Activated CD4-positive, alpha-beta T cell treated with anti-CD3 and anti-CD28 coated beads for 36 hours (primary cell): ENCODE measurements around the gene KCNJ1. TPM values are rescaled to one million over a fixed set of nuclear protein-coding genes. Genes with fewer than 3 reads are reported as not detected.

Source experiments
- ATAC-seq: fragments of 200-7000 bp; cut with Tn5 transposase; one replicate; pipeline ENCODE4 v1.10.0; 2021; ENCODE audit warnings: mild to moderate bottlenecking, moderate library complexity
- CTCF ChIA-PET: fragments of 350-600 bp; sonication (Branson Sonifier 250); formaldehyde crosslinking; loops from one replicate; lab custom pipeline; 2021; ENCODE audit warnings: antibody characterized with exemption; lab: Charles Lee
- POLR2A ChIA-PET: fragments of 350-600 bp; sonication (Branson Sonifier 250); formaldehyde crosslinking; loops from one replicate; lab custom pipeline; 2021; ENCODE audit warnings: antibody characterized with exemption, inconsistent platforms; lab: Charles Lee
- DNase-seq: peaks from one replicate; pipeline ENCODE4 v3.0.0-alpha.2; 2020
- H3K27ac Mint-ChIP-seq: one replicate; pipeline ENCODE4 v1.8.0; 2021; ENCODE audit warnings: mixed read lengths
- H3K27me3 Mint-ChIP-seq: one replicate; pipeline ENCODE4 v1.8.0; 2021; ENCODE audit warnings: mixed read lengths
- H3K36me3 Mint-ChIP-seq: one replicate; pipeline ENCODE4 v1.8.0; 2021; ENCODE audit warnings: low read depth, mixed read lengths
- H3K4me1 Mint-ChIP-seq: one replicate; pipeline ENCODE4 v1.8.0; 2021; ENCODE audit warnings: mixed read lengths
- H3K4me3 Mint-ChIP-seq: one replicate; pipeline ENCODE4 v1.8.0; 2021; ENCODE audit warnings: mild to moderate bottlenecking, moderate library complexity, mixed read lengths
- H3K9me3 Mint-ChIP-seq: one replicate; pipeline ENCODE4 v1.8.0; 2021; ENCODE audit warnings: low read depth, mixed read lengths
- intact Hi-C, 2 experiments: fragments of 100-400 bp; cut with DNase I in 1 of 2; cut with micrococcal nuclease in 1 of 2; formaldehyde crosslinking; loops; one replicate each; pipeline versions ENCODE4 v1.14.2 to v1.15.1; 2022 to 2024; cut with DNase I, micrococcal nuclease
- total RNA-seq, 2 experiments: library from RNA; stranded (reverse); gene quantifications; one replicate each; pipeline ENCODE4 v1.2.3, GENCODE V29; 2021

The KCNJ1 gene
- total RNA-seq, 2 experiments from 2014 or later, result not detected

- H3K9me3 Mint-ChIP-seq, result no peaks in the 10 kb centered on the region
- no peak for ATAC-seq
- no peak for DNase-seq
- H3K36me3 Mint-ChIP-seq, result no peaks in the 10 kb centered on the region
- peaks cover 29% of the 10 kb centered on the region for H3K27me3 Mint-ChIP-seq
- H3K4me1 Mint-ChIP-seq, result no peaks in the 10 kb centered on the region
- no peak overlapping the region for H3K4me3 Mint-ChIP-seq
- H3K27ac Mint-ChIP-seq, result no peak overlapping the region
- ChIA-PET CTCF (interaction anchor here (0.7 to 2.9 kb wide), 6 partner anchors 8 to 76 kb away, joined by 3 to 21 read pairs (median 6); no protein-coding TSS in a partner anchor), POLR2A (no interaction called here)
- intact Hi-C loops, result loop anchor here in 1 of 2 experiments (5.0 kb wide), 1 partner anchor 871 kb away; no protein-coding TSS in a partner anchor
These were observed 14.1 kb upstream of the KCNJ1 start for GRCh38 chr11:128881221-128881620.

GRCh38 chr11:128879817-128880216 lies 12.7 kb upstream of the KCNJ1 start:
- DNase-seq (no peak), ATAC-seq (no peak)
- Mint-ChIP-seq H3K4me3 (no peak overlapping the region), H3K9me3 (no peaks in the 10 kb centered on the region), H3K27ac (no peak overlapping the region), H3K4me1 (no peaks in the 10 kb centered on the region), H3K36me3 (no peaks in the 10 kb centered on the region), H3K27me3 (peaks cover 23% of the 10 kb centered on the region)
- ChIA-PET CTCF (interaction anchor here (0.6 to 2.9 kb wide), 2 partner anchors 77 to 546 kb away, joined by 3 to 21 read pairs; no protein-coding TSS in a partner anchor), POLR2A (no interaction called here)
- intact Hi-C loops, result loop anchor here in 1 of 2 experiments (5.0 kb wide), 1 partner anchor 872 kb away; no protein-coding TSS in a partner anchor

- ChIA-PET POLR2A (no interaction called here), CTCF (interaction anchor here (0.6 kb wide), 1 partner anchor 21 kb away, joined by 3 read pairs; no protein-coding TSS in a partner anchor)
- DNase-seq (no peak), ATAC-seq (no peak)
- peaks cover 16% of the 10 kb centered on the region for H3K27me3 Mint-ChIP-seq
- intact Hi-C loops, result no loop called here
- no peak overlapping the region for H3K4me3 Mint-ChIP-seq
- no peaks in the 10 kb centered on the region for H3K36me3 Mint-ChIP-seq
- H3K9me3 Mint-ChIP-seq, result no peaks in the 10 kb centered on the region
- no peak overlapping the region for H3K27ac Mint-ChIP-seq
- H3K4me1 Mint-ChIP-seq, result no peaks in the 10 kb centered on the region
These were observed 11.4 kb upstream of the KCNJ1 start for GRCh38 chr11:128878455-128878854.

- no peak overlapping the region for H3K4me3 Mint-ChIP-seq
- peaks cover 9% of the 10 kb centered on the region for H3K27me3 Mint-ChIP-seq
- intact Hi-C loops, result no loop called here
- ATAC-seq, result no peak
- ChIA-PET POLR2A (no interaction called here), CTCF (no interaction called here)
- DNase-seq, result no peak
- no peaks in the 10 kb centered on the region for H3K9me3 Mint-ChIP-seq
- H3K36me3 Mint-ChIP-seq, result no peaks in the 10 kb centered on the region
- no peaks in the 10 kb centered on the region for H3K4me1 Mint-ChIP-seq
- no peak overlapping the region for H3K27ac Mint-ChIP-seq
These were observed 10.6 kb upstream of the KCNJ1 start for GRCh38 chr11:128877726-128878125.

GRCh38 chr11:128876133-128876650 lies 9.1 kb upstream of the KCNJ1 start:
- Mint-ChIP-seq H3K4me1 (no peaks in the 10 kb centered on the region), H3K27me3 (peaks cover under 1% of the 10 kb centered on the region), H3K4me3 (no peak overlapping the region), H3K27ac (no peak overlapping the region), H3K36me3 (no peaks in the 10 kb centered on the region), H3K9me3 (no peaks in the 10 kb centered on the region)
- DNase-seq, result no peak
- intact Hi-C loops, result no loop called here
- CTCF ChIA-PET, result interaction anchor here (2.5 kb wide), 1 partner anchor 9 kb away, joined by 19 read pairs; no protein-coding TSS in a partner anchor
- POLR2A ChIA-PET, result no interaction called here
- ATAC-seq, result no peak

- ChIA-PET POLR2A (no interaction called here), CTCF (interaction anchor here (1.0 to 2.5 kb wide), 4 partner anchors 11 to 420 kb away, joined by 3 to 19 read pairs (median 6); no protein-coding TSS in a partner anchor)
- DNase-seq (no peak), ATAC-seq (no peak)
- intact Hi-C loops, result no loop called here
- H3K4me1 Mint-ChIP-seq, result no peaks in the 10 kb centered on the region
- H3K9me3 Mint-ChIP-seq, result no peaks in the 10 kb centered on the region
- H3K36me3 Mint-ChIP-seq, result no peaks in the 10 kb centered on the region
- no peak overlapping the region for H3K4me3 Mint-ChIP-seq
- no peak overlapping the region for H3K27ac Mint-ChIP-seq
- no peaks in the 10 kb centered on the region for H3K27me3 Mint-ChIP-seq
These were observed 7.3 kb upstream of the KCNJ1 start for GRCh38 chr11:128874427-128874826.

- intact Hi-C loops, result no loop called here
- Mint-ChIP-seq H3K36me3 (no peaks in the 10 kb centered on the region), H3K27me3 (no peaks in the 10 kb centered on the region), H3K27ac (no peak overlapping the region), H3K4me1 (no peaks in the 10 kb centered on the region), H3K4me3 (no peak overlapping the region), H3K9me3 (no peaks in the 10 kb centered on the region)
- no peak for DNase-seq
- ChIA-PET CTCF (interaction anchor here (1.1 kb wide), 1 partner anchor 13 kb away, joined by 3 read pairs; no protein-coding TSS in a partner anchor), POLR2A (no interaction called here)
- no peak for ATAC-seq
These were observed 5.5 kb upstream of the KCNJ1 start for GRCh38 chr11:128872594-128872993.

- ATAC-seq (no peak), DNase-seq (no peak)
- no peaks in the 10 kb centered on the region for H3K36me3 Mint-ChIP-seq
- intact Hi-C loops, result no loop called here
- CTCF ChIA-PET, result interaction anchor here (1.1 kb wide), 1 partner anchor 13 kb away, joined by 3 read pairs; no protein-coding TSS in a partner anchor
- no peaks in the 10 kb centered on the region for H3K4me1 Mint-ChIP-seq
- no peak overlapping the region for H3K4me3 Mint-ChIP-seq
- H3K9me3 Mint-ChIP-seq, result no peaks in the 10 kb centered on the region
- H3K27me3 Mint-ChIP-seq, result no peaks in the 10 kb centered on the region
- H3K27ac Mint-ChIP-seq, result no peak overlapping the region
- POLR2A ChIA-PET, result no interaction called here
These were observed 5.0 kb upstream of the KCNJ1 start for GRCh38 chr11:128872094-128872493.

GRCh38 chr11:128871168-128871610 lies 4.1 kb upstream of the KCNJ1 start:
- no peak for DNase-seq
- Mint-ChIP-seq H3K9me3 (no peaks in the 10 kb centered on the region), H3K27ac (no peak overlapping the region), H3K36me3 (no peaks in the 10 kb centered on the region), H3K4me3 (no peak overlapping the region), H3K27me3 (no peaks in the 10 kb centered on the region), H3K4me1 (no peaks in the 10 kb centered on the region)
- ATAC-seq, result no peak
- ChIA-PET CTCF (interaction anchor here (1.0 kb wide), 1 partner anchor 32 kb away, joined by 3 read pairs; no protein-coding TSS in a partner anchor), POLR2A (no interaction called here)
- intact Hi-C loops, result no loop called here

- Mint-ChIP-seq H3K4me3 (no peak overlapping the region), H3K4me1 (no peaks in the 10 kb centered on the region), H3K9me3 (no peaks in the 10 kb centered on the region), H3K36me3 (no peaks in the 10 kb centered on the region), H3K27ac (no peak overlapping the region), H3K27me3 (no peaks in the 10 kb centered on the region)
- ATAC-seq, result peak; percentile 62
- intact Hi-C loops, result no loop called here
- POLR2A ChIA-PET, result no interaction called here
- peak; percentile 45 for DNase-seq
- CTCF ChIA-PET, result interaction anchor here (0.6 to 1.8 kb wide), 4 partner anchors 87 to 810 kb away, joined by 3 to 6 read pairs (median 4); no protein-coding TSS in a partner anchor
These were observed 2.0 kb upstream of the KCNJ1 start for GRCh38 chr11:128868841-128869671.

GRCh38 chr11:128865490-128865889 lies 1.6 kb downstream of the KCNJ1 start:
- intact Hi-C loops, result no loop called here
- ChIA-PET POLR2A (no interaction called here), CTCF (interaction anchor here (0.7 to 2.4 kb wide), 3 partner anchors 20 to 1155 kb away, joined by 3 to 9 read pairs (median 4); no protein-coding TSS in a partner anchor)
- ATAC-seq, result no peak
- DNase-seq, result no peak
- no peaks in the 10 kb centered on the region for H3K4me1 Mint-ChIP-seq
- H3K4me3 Mint-ChIP-seq, result no peak overlapping the region
- no peaks in the 10 kb centered on the region for H3K27me3 Mint-ChIP-seq
- H3K27ac Mint-ChIP-seq, result no peak overlapping the region
- H3K9me3 Mint-ChIP-seq, result no peaks in the 10 kb centered on the region
- H3K36me3 Mint-ChIP-seq, result no peaks in the 10 kb centered on the region
